Activated T-cell treated with anti-CD3 and anti-CD28 coated beads, Interleukin-2, amount 50 U/mL, for 4 hours (primary cell): ENCODE measurements around the gene NAPSA. TPM values are rescaled to one million over a fixed set of nuclear protein-coding genes. Genes with fewer than 3 reads are reported as not detected.

Experiments used
- ATAC-seq, 2 donors: fragments of 200-7000 bp; cut with Tn5 transposase; one replicate each; pipeline ENCODE4 v1.10.0; 2021
- DNase-seq: peaks from one replicate; pipeline ENCODE4 v3.0.0-alpha.2; 2020
- H3K27me3 Mint-ChIP-seq: one replicate; pipeline ENCODE4 v1.8.0; 2021; ENCODE audit warnings: low read depth, mixed read lengths
- H3K36me3 Mint-ChIP-seq: one replicate; pipeline ENCODE4 v1.8.0; 2022; ENCODE audit warnings: mixed read lengths; ENCODE audit not compliant: insufficient read depth
- H3K4me1 Mint-ChIP-seq: one replicate; pipeline ENCODE4 v1.8.0; 2021; ENCODE audit warnings: low read depth, mixed read lengths
- H3K4me3 Mint-ChIP-seq: one replicate; pipeline ENCODE4 v1.8.0; 2021; ENCODE audit warnings: mild to moderate bottlenecking, moderate library complexity, mixed read lengths
- H3K9me3 Mint-ChIP-seq: one replicate; pipeline ENCODE4 v1.8.0; 2021; ENCODE audit warnings: mixed read lengths
- total RNA-seq, 3 donors: library from RNA; stranded (reverse); gene quantifications; one replicate each; pipeline ENCODE4 v1.2.1, GENCODE V29; 2021

Gene NAPSA
- total RNA-seq, 3 donors from 2014 or later, result 9.1 to 21.1 (median 10.4) TPM

DNA sequence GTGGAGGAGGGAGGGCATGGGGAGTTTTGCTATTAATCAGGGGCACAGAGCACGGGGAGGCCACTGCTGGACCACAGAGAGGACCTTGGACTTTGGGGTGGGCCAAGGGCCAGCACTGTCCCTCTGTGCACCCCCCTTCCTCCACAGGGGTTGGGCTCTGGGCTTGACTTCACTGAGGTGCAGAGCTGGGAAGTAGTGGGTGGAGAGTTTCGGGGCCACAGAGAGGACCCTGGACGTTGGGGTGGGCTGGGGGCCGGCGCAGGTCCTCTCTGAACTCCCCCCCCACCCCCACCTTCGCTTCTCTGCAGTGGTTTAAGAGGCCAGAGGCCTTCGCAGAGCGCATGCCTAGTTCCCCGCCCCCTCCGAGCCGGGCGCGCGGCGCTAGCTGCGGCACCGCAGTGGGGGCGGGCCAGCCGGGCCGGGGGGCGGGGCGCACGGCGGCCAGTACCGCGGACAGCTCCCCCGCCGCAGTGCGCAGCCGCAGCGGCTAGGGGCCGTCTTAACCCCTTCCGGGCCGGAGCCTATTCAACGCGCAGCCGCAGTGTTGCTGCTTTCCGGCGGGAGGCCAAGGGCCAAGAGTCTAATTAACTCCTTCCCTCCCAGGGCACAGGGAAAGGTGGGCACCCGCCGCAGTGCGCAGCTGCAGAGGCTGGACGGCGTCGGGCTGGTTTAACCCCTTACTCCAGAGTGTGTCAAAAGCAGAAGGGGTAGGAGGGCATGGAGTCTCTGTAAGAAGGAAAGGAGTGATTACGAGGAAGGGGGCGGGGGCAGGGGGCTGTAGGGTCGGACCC is 39.9 kb downstream of the NAPSA start:
- peak; percentile 39 to 54 for ATAC-seq
- H3K4me1 Mint-ChIP-seq, result peaks cover 32% of the 10 kb centered on the region
- no peaks in the 10 kb centered on the region for H3K36me3 Mint-ChIP-seq
- no peak overlapping the region for H3K4me3 Mint-ChIP-seq
- H3K27me3 Mint-ChIP-seq, result peaks cover 44% of the 10 kb centered on the region
- peak; percentile 58 for DNase-seq
- H3K9me3 Mint-ChIP-seq, result no peaks in the 10 kb centered on the region

- Mint-ChIP-seq H3K36me3 (no peaks in the 10 kb centered on the region), H3K27me3 (peaks cover 36% of the 10 kb centered on the region), H3K4me1 (peaks cover 20% of the 10 kb centered on the region), H3K9me3 (no peaks in the 10 kb centered on the region), H3K4me3 (no peak overlapping the region)
- DNase-seq (no peak), ATAC-seq (no peak)
Measured at GRCh38 chr19:50324331-50324730, 41.1 kb downstream of the NAPSA start.

DNA sequence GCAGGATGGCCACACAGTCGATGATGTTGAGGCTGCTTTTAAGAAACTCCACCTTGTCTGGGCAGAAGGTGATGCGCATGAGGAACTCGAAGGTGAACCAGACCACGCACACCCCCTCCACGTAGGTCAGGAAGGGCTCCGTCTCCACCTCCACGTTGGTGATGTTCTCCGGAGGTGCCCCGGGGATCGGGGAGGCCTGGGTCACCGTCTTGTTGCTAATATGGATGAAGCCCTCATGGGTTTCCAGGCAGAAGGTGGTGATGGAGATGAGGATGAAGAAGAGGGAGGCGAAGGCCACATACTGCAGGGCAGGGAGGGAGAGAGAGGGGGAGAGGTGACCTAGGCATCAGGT is 41.7 kb downstream of the NAPSA start:
- ATAC-seq (no peak), DNase-seq (no peak)
- Mint-ChIP-seq H3K27me3 (peaks cover 36% of the 10 kb centered on the region), H3K36me3 (no peaks in the 10 kb centered on the region), H3K4me3 (no peak overlapping the region), H3K9me3 (no peaks in the 10 kb centered on the region), H3K4me1 (peaks cover 17% of the 10 kb centered on the region)

DNA sequence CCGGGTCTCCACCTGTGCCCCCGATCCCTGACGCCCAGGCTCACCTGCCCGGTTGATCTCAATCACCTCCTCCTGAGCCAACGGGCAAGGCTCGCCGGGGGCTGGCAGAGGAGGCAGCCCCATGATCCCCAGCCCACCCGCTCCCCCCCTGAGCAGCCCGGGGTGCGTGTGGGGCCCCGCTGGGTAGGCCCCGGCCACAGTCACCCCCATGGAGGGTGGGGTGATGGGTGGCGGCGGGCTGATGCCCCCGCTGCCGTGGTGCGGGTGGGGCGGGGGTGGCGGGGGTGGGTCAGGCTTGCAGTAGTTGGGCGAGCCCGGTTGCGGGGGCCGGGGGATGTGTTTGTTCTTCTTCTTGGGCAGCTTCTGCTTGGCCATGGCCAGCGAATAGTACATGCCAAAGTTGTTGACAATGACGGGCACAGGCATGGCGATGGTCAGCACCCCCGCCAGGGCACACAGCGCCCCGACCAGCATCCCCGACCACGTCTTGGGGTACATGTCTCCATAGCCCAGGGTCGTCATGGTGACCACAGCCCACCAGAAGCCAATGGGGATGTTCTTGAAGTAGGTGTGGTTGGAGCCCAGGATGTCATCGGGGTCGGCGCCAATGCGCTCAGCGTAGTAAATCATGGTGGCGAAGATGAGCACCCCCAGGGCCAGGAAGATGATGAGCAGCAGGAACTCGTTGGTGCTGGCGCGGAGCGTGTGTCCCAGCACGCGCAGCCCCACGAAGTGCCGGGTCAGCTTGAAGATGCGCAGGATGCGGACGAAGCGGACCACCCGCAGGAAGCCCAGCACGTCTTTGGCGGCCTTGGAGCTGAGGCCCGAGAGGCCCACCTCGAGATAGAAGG is 42.3 kb downstream of the NAPSA start:
- H3K27me3 Mint-ChIP-seq, result peaks cover 41% of the 10 kb centered on the region
- ATAC-seq (no peak), DNase-seq (no peak)
- no peak overlapping the region for H3K4me3 Mint-ChIP-seq
- H3K4me1 Mint-ChIP-seq, result peaks cover 17% of the 10 kb centered on the region
- no peaks in the 10 kb centered on the region for H3K9me3 Mint-ChIP-seq
- no peaks in the 10 kb centered on the region for H3K36me3 Mint-ChIP-seq

DNA sequence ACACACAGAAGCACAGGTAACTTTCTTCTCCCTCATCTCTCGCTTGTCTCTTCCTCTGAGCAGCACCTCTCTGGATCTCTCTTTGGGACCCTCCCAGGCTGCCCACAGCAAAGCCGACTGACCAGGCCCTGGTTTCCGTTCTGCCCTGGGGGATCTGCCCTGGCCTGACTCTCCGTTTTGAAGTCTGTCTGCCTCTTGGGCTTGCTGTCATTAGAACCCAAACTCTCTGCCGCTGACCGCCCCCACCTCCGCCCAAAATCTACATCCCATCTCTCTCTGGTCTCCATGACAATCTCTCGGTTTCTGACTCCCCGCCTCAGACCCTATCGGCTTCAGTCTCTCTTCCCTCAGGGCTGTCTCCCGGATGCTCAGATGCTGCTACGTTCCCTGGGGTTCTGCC is 43.2 kb downstream of the NAPSA start:
- H3K9me3 Mint-ChIP-seq, result no peaks in the 10 kb centered on the region
- H3K27me3 Mint-ChIP-seq, result peaks cover 39% of the 10 kb centered on the region
- no peak for DNase-seq
- H3K4me1 Mint-ChIP-seq, result peaks cover 11% of the 10 kb centered on the region
- ATAC-seq, result no peak
- no peaks in the 10 kb centered on the region for H3K36me3 Mint-ChIP-seq
- H3K4me3 Mint-ChIP-seq, result no peak overlapping the region

DNA sequence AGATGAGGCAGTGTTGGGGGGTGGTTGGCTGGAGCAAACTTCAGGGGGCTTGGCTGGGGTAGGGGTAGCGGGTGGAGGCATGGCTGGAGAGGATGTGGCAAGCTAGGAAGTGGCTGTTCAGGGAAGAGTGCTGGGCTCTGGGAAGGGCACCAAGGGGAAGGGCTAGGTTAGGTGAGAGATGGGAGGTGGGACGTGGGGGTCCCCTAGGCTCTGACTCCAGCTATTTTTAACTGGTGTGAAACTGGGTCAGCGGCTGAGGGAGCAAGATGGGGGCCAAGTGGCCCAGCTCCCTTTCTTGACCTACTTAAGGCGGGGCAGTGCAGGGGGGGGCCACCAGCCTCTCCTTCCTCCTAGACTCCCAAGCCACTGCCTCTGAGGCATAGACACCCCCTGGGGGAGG is 43.6 kb downstream of the NAPSA start:
- Mint-ChIP-seq H3K27me3 (peaks cover 35% of the 10 kb centered on the region), H3K4me3 (no peak overlapping the region), H3K36me3 (no peaks in the 10 kb centered on the region), H3K9me3 (no peaks in the 10 kb centered on the region), H3K4me1 (peaks cover 7% of the 10 kb centered on the region)
- ATAC-seq (no peak), DNase-seq (no peak)

DNA sequence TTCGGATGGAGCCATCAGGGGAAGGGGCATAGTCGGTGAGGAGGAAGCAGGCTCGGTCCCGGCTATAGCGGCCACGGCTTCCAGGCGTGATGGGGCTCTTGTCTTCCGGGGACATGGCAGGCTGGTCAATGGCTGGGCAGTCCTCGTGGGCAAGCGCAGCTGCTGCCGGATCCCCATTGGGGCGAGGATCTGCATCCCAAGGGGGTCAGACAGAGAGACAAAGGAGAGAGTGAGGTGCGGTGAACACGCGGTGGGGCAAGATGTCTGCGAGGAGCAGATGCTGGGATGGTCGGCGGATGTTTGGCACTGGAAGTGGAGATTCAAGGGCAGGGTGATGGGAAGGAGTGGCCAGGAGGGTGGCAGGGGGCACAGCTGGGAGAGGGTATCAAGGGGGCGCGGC is 44.8 kb downstream of the NAPSA start:
- Mint-ChIP-seq H3K4me1 (peaks cover 4% of the 10 kb centered on the region), H3K36me3 (no peaks in the 10 kb centered on the region), H3K9me3 (no peaks in the 10 kb centered on the region), H3K4me3 (no peak overlapping the region), H3K27me3 (peaks cover 38% of the 10 kb centered on the region)
- ATAC-seq, result no peak
- DNase-seq, result no peak

- Mint-ChIP-seq H3K4me3 (no peak overlapping the region), H3K27me3 (peaks cover 37% of the 10 kb centered on the region), H3K4me1 (peaks cover 5% of the 10 kb centered on the region), H3K9me3 (no peaks in the 10 kb centered on the region), H3K36me3 (peaks cover under 1% of the 10 kb centered on the region)
- DNase-seq (no peak), ATAC-seq (no peak)
Measured at GRCh38 chr19:50320051-50320450, 45.4 kb downstream of the NAPSA start.

DNA sequence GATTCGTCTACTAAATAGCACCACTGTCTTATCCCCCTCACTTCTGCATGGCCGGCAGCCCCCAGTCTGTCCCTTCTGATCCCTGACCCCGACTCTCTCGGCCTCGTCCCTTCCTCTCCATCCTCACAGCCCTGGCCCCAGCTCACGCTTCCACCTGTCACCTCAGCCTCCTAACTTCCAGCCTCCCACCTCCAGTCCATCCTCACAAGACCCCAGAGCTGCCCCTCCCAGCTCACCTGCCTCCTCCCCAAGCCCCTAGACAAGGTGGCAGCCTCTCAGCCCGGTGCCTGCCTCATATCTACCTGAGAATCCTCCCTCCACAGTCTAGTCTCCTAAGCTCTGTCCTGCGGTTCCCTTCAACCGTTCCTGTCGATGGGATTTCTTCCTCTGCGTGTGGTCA is 46.3 kb downstream of the NAPSA start:
- Mint-ChIP-seq H3K4me1 (peaks cover 9% of the 10 kb centered on the region), H3K27me3 (peaks cover 38% of the 10 kb centered on the region), H3K36me3 (peaks cover 1% of the 10 kb centered on the region), H3K9me3 (no peaks in the 10 kb centered on the region), H3K4me3 (no peak overlapping the region)
- no peak for DNase-seq
- no peak for ATAC-seq

GRCh38 chr19:50318438-50318837 is 47.0 kb downstream of the NAPSA start:
- H3K4me3 Mint-ChIP-seq, result no peak overlapping the region
- H3K27me3 Mint-ChIP-seq, result peaks cover 45% of the 10 kb centered on the region
- H3K9me3 Mint-ChIP-seq, result no peaks in the 10 kb centered on the region
- ATAC-seq (no peak), DNase-seq (no peak)
- H3K36me3 Mint-ChIP-seq, result peaks cover 1% of the 10 kb centered on the region
- H3K4me1 Mint-ChIP-seq, result peaks cover 9% of the 10 kb centered on the region

DNA sequence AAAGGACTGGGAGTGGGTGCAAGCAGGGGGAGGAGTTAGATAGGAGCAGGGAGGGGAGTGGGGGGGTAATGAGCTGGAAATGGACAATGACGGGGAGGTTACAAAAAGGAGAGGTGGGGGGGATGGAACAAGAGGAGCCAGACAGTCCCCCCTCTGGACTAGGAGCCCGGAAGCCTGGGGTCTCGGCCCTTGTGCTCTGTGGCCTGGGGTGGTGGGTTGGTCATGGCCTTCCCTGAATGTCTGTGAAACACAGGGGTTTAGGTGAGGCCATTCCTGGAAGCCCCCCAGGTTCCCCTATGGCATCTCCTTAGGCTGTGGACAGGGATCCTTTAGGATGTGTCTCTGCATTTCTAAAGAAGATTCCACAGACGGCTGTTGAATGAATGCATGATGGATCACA is 48.3 kb downstream of the NAPSA start:
- peaks cover 9% of the 10 kb centered on the region for H3K4me1 Mint-ChIP-seq
- peaks cover 1% of the 10 kb centered on the region for H3K36me3 Mint-ChIP-seq
- H3K9me3 Mint-ChIP-seq, result no peaks in the 10 kb centered on the region
- H3K27me3 Mint-ChIP-seq, result peaks cover 56% of the 10 kb centered on the region
- DNase-seq, result no peak
- ATAC-seq, result no peak
- H3K4me3 Mint-ChIP-seq, result no peak overlapping the region

DNA sequence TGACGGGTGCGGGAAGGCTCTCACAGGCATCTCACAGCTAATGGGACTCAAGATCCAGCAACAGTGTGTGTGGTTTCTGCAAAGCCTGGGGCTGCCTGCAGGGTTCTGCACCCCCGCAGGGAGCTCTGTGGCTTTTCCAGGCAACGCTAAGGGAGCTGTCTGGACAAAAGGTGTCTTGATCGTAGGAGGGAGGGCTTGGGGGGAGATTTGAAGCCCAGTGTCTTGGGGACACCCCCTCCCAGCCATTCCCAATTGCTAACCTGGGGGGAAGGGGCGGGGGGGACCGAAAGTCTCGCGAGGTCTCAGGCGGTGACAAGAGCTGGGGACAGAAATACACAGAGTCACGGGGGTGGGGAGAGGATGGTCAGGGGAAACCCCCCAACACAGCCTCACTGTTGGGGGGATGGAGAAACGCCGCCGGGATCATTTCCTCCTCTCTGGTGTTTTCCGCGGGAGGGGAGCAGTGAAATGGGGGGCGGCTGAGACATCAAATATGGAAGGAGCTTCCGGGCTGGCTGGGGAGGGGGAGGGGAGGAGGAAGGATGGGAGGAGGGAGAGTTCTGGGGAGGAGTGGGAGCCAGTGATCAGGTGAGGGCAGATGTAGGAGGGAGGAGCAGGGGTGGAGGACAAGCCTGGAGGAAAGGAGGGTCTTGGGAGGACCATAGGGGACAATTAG is 49.5 kb downstream of the NAPSA start:
- H3K4me1 Mint-ChIP-seq, result peaks cover 9% of the 10 kb centered on the region
- no peaks in the 10 kb centered on the region for H3K9me3 Mint-ChIP-seq
- H3K36me3 Mint-ChIP-seq, result peaks cover 1% of the 10 kb centered on the region
- H3K27me3 Mint-ChIP-seq, result peaks cover 66% of the 10 kb centered on the region
- peak overlapping the region; percentile 52 for H3K4me3 Mint-ChIP-seq
- DNase-seq (no peak), ATAC-seq (peak; percentile 64 to 74)

DNA sequence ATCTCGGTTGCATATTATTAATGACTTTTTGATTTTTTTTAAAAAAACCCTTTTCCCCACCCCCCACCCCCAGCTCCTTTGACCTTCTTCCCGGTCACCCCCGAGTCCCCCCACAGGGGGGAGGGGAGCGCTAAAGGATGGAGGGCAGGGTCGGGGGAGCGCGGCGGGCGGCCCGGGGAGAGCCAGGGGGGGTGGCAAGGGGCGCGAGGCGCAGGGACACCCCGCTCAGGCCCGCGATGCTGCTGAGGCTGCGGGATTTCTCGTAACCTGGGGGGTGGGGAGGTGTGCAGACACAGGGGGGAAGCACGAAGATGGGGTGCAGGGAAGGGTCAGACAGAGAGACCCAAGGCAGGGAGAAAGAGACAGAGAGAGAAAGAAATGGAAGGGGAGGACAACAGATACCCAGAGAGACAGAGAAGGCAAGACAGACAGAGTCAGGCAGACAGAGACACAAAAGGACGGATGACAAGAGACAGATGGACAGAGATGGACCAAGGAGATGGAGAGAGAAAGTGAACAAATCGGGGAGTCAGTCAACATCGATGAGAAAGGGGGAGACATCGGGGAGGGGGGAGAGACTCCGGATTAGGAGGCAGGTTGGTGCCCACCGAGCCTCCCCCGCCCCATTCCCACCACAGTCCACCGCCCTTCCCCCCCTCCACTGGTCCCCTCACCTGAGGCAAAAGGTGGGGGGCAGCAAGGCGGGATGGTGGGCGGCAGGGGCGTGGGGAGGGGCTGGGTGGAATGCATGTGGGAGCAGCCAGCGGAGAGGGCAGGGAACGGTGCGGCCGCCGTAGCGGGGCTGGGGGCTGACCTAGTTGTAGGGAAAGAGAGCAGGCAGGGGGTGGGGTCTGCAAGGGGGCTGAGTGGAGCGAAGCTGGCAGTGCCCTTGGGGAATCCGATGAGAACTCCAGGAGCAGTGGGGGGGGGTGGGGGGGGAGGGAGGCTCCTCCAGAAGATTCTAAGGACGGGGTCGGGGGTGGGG is 50.4 kb downstream of the NAPSA start:
- ATAC-seq, result no peak
- peak overlapping the region; percentile 36 for H3K4me3 Mint-ChIP-seq
- DNase-seq, result no peak
- H3K4me1 Mint-ChIP-seq, result peaks cover 9% of the 10 kb centered on the region
- H3K9me3 Mint-ChIP-seq, result no peaks in the 10 kb centered on the region
- H3K27me3 Mint-ChIP-seq, result peaks cover 71% of the 10 kb centered on the region
- H3K36me3 Mint-ChIP-seq, result peaks cover 1% of the 10 kb centered on the region
